Measurements from ENCODE around the gene MYO1C.

- TF ChIP-seq CTCF (IDR thresholded peaks at IDR 0.05) (no peak), POLR2A (IDR thresholded peaks at IDR 0.05) (no peak)
These were observed 31.1 kb downstream of the MYO1C start for GRCh38 chr17:1461198-1461944.

Data from Peyer's patch (tissue), 4 donors.